ENCODE data around the gene OR2M3.
"Not testable (repeated sequence)": the region's sequence is repeated elsewhere in the genome, so short reads cannot be mapped to it uniquely, and the experiment has no call there.

OR2M3 gene

DNA sequence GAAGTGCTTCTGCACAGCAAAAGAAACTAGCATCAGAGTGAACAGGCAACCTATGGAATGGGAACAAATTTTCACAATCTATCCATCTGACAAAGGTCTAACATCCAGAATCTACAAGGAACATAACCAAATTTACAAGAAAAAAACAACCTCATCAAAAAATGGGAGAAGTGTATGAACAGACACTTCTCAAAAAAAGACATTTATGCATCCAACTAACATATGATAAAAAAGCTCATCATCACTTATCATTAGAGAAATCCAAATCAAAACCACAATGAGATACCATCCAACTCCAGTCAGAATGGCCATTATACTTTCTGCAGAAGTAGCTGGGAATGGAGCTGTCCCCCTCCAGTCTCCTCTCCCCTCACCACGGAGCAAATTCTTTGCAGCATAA lies 2.9 kb upstream of the OR2M3 start:
- no peaks in the 10 kb centered on the region for H3K36me3 ChIP-seq (ENCODE audit: control insufficient read depth in 5 of 5, insufficient read depth in 5 of 5, low read length in 5 of 5)

DNA sequence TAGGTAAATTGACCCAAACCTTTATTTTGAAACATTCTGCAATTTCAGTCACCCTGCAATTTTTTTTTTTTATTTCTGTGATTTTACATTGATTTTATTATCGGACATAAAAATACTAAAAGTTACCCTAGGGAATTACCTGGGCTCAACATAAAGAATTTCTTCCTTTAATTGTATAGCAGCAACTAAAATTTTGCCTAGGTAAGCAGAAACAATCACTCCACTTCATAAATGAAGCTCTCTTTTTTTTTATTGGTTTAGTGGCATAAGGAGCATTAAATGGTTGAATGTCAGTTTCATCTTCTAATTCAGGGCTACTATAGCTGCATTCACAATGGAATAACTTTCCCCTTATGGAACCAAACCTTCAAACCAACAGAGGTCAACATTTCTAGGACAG lies 18.8 kb downstream of the OR2M3 start:
- H3K4me1 ChIP-seq (ENCODE audit: control insufficient read depth in 5 of 5, insufficient read depth in 5 of 5, low read length in 5 of 5): no peaks in the 10 kb centered on the region
- no peak overlapping the region for H3K9ac ChIP-seq (ENCODE audit: low read length in 5 of 5)
- H3K4me3 ChIP-seq (ENCODE audit: low read depth in 1 of 5, low read length in 5 of 5): no peak overlapping the region
- no peaks in the 10 kb centered on the region for H3K36me3 ChIP-seq (ENCODE audit: control insufficient read depth in 5 of 5, insufficient read depth in 5 of 5, low read length in 5 of 5)
- peaks cover 0 to 4% (median 0%) of the 10 kb centered on the region in 5 donors for H3K9me3 ChIP-seq (ENCODE audit: control insufficient read depth in 5 of 5, low read length in 5 of 5)
- no peaks in the 10 kb centered on the region for H3K27me3 ChIP-seq (ENCODE audit: control insufficient read depth in 5 of 5, insufficient read depth in 4 of 5, low read length in 5 of 5)
- no peak overlapping the region for H3K27ac ChIP-seq (ENCODE audit: low read depth, low read length)

More for the DNA sequence above, 2.9 kb upstream of the OR2M3 start:
- H3K27me3 ChIP-seq (ENCODE audit: control insufficient read depth in 5 of 5, insufficient read depth in 4 of 5, low read length in 5 of 5): no peaks in the 10 kb centered on the region
- no peaks in the 10 kb centered on the region for H3K4me1 ChIP-seq (ENCODE audit: control insufficient read depth in 5 of 5, insufficient read depth in 5 of 5, low read length in 5 of 5)
- H3K27ac ChIP-seq (ENCODE audit: low read depth, low read length): no peak overlapping the region
- no peak overlapping the region for H3K9ac ChIP-seq (ENCODE audit: low read length in 5 of 5)
- H3K4me3 ChIP-seq (ENCODE audit: low read depth in 1 of 5, low read length in 5 of 5): no peak overlapping the region
- H3K9me3 ChIP-seq (ENCODE audit: control insufficient read depth in 5 of 5, low read length in 5 of 5): peaks cover 0 to 5% (median 5%) of the 10 kb centered on the region in 5 donors

DNA sequence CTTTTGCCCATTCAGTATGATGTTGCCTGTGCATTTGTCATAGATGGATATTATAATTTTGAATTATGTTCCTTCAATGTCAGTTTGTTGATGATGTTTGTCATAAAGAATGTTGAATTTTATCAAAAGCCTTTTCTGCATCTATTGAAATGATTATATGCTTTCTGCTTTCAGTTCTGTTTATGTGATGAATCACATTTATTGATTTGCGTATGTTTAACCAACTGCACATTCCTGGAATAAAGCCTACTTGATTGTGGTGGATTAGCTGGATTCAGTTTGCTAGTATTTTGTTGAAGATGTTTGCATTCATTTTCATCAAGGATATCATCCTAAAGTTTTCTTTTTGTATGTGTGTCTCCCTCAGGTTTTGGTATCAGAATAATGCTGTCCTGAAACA lies 28.5 kb downstream of the OR2M3 start:
- Histone ChIP-seq H3K27me3 (ENCODE audit: control insufficient read depth in 5 of 5, insufficient read depth in 4 of 5, low read length in 5 of 5) (no peaks in the 10 kb centered on the region), H3K4me3 (ENCODE audit: low read depth in 1 of 5, low read length in 5 of 5) (no peak overlapping the region), H3K36me3 (ENCODE audit: control insufficient read depth in 5 of 5, insufficient read depth in 5 of 5, low read length in 5 of 5) (no peaks in the 10 kb centered on the region), H3K9ac (ENCODE audit: low read length in 5 of 5) (no peak overlapping the region), H3K27ac (ENCODE audit: low read depth, low read length) (no peak overlapping the region), H3K9me3 (ENCODE audit: control insufficient read depth in 5 of 5, low read length in 5 of 5) (peaks cover 0 to 12% (median 3%) of the 10 kb centered on the region in 5 donors), H3K4me1 (ENCODE audit: control insufficient read depth in 5 of 5, insufficient read depth in 5 of 5, low read length in 5 of 5) (no peaks in the 10 kb centered on the region)

DNA sequence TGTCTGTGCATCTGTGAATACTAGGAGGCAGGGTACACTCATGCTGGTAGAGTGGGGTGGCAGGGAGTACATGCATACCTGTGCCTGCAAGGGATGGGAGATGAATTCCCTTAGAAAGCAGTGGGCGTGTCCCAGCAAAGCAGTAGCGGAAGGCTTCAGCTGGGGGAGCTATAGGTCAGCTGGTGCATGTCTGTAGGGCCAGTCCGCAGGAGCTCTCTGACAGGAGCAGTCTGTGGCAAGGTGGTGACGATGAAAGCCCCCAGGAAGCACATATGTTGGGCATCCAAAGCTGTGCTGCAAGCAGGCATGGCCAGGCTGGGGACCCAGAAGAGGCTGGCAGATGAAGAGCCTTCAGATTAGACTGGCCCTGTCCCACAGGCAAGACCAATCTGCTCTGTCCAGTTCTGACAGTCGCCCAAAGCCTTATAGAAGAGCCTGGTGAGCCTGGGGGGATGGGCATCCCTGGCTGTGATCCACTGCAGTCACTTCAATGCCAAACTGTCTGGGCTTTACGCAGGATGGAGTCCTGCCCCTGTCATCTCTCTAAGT lies 32.4 kb downstream of the OR2M3 start:
- Histone ChIP-seq H3K9ac (ENCODE audit: low read length in 5 of 5) (no peak overlapping the region), H3K4me3 (ENCODE audit: low read depth in 1 of 5, low read length in 5 of 5) (no peak overlapping the region), H3K27me3 (ENCODE audit: control insufficient read depth in 5 of 5, insufficient read depth in 4 of 5, low read length in 5 of 5) (no peaks in the 10 kb centered on the region), H3K27ac (ENCODE audit: low read depth, low read length) (no peak overlapping the region), H3K9me3 (ENCODE audit: control insufficient read depth in 5 of 5, low read length in 5 of 5) (peaks cover 0 to 8% (median 3%) of the 10 kb centered on the region in 5 donors), H3K4me1 (ENCODE audit: control insufficient read depth in 5 of 5, insufficient read depth in 5 of 5, low read length in 5 of 5) (no peaks in the 10 kb centered on the region), H3K36me3 (ENCODE audit: control insufficient read depth in 5 of 5, insufficient read depth in 5 of 5, low read length in 5 of 5) (no peaks in the 10 kb centered on the region)

DNA sequence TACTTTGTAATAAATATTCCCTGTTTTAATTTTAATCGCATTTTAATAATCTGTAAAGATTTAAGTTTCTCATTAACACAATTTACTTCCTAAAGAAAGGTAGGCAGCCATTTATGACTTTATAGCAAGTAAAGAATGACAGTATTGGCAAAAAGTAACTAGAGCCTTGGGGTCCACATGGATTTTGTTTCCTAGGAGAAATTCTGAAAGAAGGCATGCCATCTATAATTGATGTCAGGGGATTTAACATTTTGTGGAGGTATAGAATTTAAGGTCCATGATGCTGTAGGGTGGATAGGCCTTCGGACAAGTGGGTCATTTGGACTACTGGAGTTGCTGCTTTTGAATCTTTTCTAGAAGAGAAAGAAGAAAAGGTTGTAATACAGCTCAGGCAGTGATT lies 34.1 kb downstream of the OR2M3 start, which contains the start of gene OR2M4:
OR2M4 (plus strand) TSS at position 301 of the 400 bp plus-strand sequence. CDS start 7,512 bp downstream, outside the sequence.
- no peaks in the 10 kb centered on the region for H3K36me3 ChIP-seq (ENCODE audit: control insufficient read depth in 5 of 5, insufficient read depth in 5 of 5, low read length in 5 of 5)

DNA sequence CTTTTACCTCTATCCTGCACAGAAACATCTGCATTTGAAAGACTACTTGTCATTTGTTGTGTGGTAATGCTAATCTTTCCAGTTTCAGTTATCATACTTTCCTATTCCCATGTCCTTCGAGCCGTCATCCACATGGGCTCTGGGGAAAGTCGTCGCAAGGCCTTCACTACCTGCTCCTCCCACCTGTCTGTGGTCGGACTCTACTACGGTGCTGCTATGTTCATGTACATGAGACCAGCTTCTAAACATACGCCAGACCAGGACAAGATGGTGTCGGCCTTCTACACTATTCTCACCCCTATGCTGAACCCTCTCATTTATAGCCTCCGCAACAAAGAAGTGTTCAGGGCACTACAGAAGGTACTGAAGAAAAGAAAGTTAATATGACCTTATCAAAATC lies 42.4 kb downstream of the OR2M3 start:
- H3K4me3 ChIP-seq (ENCODE audit: low read depth in 1 of 5, low read length in 5 of 5): no peak overlapping the region
- no peaks in the 10 kb centered on the region for H3K4me1 ChIP-seq (ENCODE audit: control insufficient read depth in 5 of 5, insufficient read depth in 5 of 5, low read length in 5 of 5)
- no peaks in the 10 kb centered on the region for H3K9me3 ChIP-seq (ENCODE audit: control insufficient read depth in 5 of 5, low read length in 5 of 5)
- no peak overlapping the region for H3K27ac ChIP-seq (ENCODE audit: low read depth, low read length)
- no peaks in the 10 kb centered on the region for H3K36me3 ChIP-seq (ENCODE audit: control insufficient read depth in 5 of 5, insufficient read depth in 5 of 5, low read length in 5 of 5)
- H3K27me3 ChIP-seq (ENCODE audit: control insufficient read depth in 5 of 5, insufficient read depth in 4 of 5, low read length in 5 of 5): no peaks in the 10 kb centered on the region
- no peak overlapping the region for H3K9ac ChIP-seq (ENCODE audit: low read length in 5 of 5)

More for the DNA sequence above, 34.1 kb downstream of the OR2M3 start, which contains the start of gene OR2M4:
- Histone ChIP-seq H3K27me3 (ENCODE audit: control insufficient read depth in 5 of 5, insufficient read depth in 4 of 5, low read length in 5 of 5) (no peaks in the 10 kb centered on the region), H3K9ac (ENCODE audit: low read length in 5 of 5) (no peak within 1 kb of the TSS), H3K4me3 (ENCODE audit: low read depth in 1 of 5, low read length in 5 of 5) (no peak within 1 kb of the TSS), H3K9me3 (ENCODE audit: control insufficient read depth in 5 of 5, low read length in 5 of 5) (peaks cover 0 to 8% (median 3%) of the 10 kb centered on the region in 5 donors), H3K4me1 (ENCODE audit: control insufficient read depth in 5 of 5, insufficient read depth in 5 of 5, low read length in 5 of 5) (no peaks in the 10 kb centered on the region), H3K27ac (ENCODE audit: low read depth, low read length) (no peak within 1 kb of the TSS)

DNA sequence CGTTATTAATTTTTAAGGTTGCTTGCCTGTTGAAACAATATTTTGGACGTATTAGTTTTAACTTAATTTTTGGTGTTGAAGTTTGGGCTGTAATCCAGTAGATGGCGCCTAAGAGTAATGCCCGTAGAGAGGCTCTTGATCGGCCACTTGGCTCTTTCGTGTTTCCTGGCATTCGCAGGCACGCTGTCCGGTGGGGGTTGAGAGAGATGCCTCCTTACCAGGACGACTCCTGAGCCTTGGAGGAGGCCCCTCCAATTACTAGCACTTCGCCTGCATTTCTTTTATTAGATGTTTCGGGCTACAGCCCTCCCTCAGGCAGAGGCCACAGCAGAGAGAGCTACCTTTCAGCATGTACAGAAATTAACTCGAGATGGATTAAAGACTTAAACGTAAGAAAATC lies 46.1 kb downstream of the OR2M3 start:
- no peaks in the 10 kb centered on the region for H3K27me3 ChIP-seq (ENCODE audit: control insufficient read depth in 5 of 5, insufficient read depth in 4 of 5, low read length in 5 of 5)
- no peak overlapping the region for H3K27ac ChIP-seq (ENCODE audit: low read depth, low read length)
- H3K4me1 ChIP-seq (ENCODE audit: control insufficient read depth in 5 of 5, insufficient read depth in 5 of 5, low read length in 5 of 5): no peaks in the 10 kb centered on the region
- no peaks in the 10 kb centered on the region for H3K9me3 ChIP-seq (ENCODE audit: control insufficient read depth in 5 of 5, low read length in 5 of 5)
- H3K4me3 ChIP-seq (ENCODE audit: low read depth in 1 of 5, low read length in 5 of 5): no peak overlapping the region
- no peaks in the 10 kb centered on the region for H3K36me3 ChIP-seq (ENCODE audit: control insufficient read depth in 5 of 5, insufficient read depth in 5 of 5, low read length in 5 of 5)
- no peak overlapping the region for H3K9ac ChIP-seq (ENCODE audit: low read length in 5 of 5)

DNA sequence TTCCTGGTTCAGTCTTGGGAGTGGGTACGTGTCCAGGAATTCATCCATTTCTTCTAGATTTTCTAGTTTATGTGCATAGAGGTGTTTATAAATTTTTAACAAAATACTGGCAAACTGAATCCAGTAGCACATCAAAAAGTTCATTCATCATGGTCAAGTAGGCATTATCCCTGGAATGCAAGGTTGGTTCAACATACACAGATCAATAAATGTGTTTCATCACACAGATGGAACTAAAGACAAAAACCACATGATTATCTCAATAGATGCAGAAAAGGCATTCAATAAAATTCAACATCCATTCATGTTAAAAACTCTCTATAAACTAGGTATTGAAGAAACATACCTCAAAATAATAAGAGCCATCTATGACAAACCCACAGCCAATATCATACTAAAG lies 62.2 kb downstream of the OR2M3 start:
- H3K9ac ChIP-seq (ENCODE audit: low read length in 5 of 5); H3K4me3 ChIP-seq (ENCODE audit: low read depth in 1 of 5, low read length in 5 of 5); H3K27ac ChIP-seq (ENCODE audit: low read depth, low read length); H3K9me3 ChIP-seq (ENCODE audit: control insufficient read depth in 5 of 5, low read length in 5 of 5); H3K27me3 ChIP-seq (ENCODE audit: control insufficient read depth in 5 of 5, insufficient read depth in 4 of 5, low read length in 5 of 5); H3K36me3 ChIP-seq (ENCODE audit: control insufficient read depth in 5 of 5, insufficient read depth in 5 of 5, low read length in 5 of 5); H3K4me1 ChIP-seq (ENCODE audit: control insufficient read depth in 5 of 5, insufficient read depth in 5 of 5, low read length in 5 of 5): not testable (repeated sequence)
